ENCODE data around the gene OR10H5.

DNA sequence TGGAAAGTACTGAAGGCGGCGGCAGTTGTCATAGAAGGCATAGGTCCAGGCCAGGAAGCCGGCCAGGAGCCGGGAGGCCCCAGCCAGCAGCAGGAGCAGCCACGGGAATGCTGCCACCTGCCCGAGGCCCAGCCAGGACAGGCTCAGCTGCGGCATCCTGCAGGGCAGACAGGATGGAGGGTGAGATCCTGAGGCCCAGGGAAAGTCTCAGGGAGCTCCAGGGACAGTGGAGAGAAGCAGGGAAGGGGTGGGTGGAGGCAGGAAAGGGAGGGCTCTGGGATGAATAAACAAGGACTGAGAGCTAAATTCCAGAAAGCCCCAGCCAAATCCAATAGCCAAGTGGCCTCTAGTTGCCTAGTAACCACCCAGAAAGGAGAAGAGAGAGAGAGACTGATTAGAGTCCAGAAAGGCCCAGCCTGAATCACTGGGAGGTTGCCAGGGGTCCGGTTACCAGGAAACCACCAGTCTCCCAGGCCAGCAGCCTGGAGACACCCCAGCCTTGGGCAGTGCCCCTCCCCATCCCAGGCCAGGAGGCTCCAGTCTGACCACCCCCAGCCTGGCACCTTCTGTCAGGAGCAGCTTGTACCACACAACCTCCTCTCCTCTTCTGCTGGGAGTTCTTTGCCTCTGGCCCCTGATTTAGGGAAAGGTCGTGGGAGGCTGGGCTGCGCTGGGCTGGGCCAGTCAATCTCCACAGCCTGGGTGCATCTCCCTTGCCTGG, 7.5 kb upstream of the OR10H5 start:
- TF ChIP-seq CTCF (IDR thresholded peaks at IDR 0.05) (no peak), POLR2A (IDR thresholded peaks at IDR 0.05) (no peak)
